ENCODE results near the gene TMEM126B.

- TF ChIP-seq, protein P1, sequence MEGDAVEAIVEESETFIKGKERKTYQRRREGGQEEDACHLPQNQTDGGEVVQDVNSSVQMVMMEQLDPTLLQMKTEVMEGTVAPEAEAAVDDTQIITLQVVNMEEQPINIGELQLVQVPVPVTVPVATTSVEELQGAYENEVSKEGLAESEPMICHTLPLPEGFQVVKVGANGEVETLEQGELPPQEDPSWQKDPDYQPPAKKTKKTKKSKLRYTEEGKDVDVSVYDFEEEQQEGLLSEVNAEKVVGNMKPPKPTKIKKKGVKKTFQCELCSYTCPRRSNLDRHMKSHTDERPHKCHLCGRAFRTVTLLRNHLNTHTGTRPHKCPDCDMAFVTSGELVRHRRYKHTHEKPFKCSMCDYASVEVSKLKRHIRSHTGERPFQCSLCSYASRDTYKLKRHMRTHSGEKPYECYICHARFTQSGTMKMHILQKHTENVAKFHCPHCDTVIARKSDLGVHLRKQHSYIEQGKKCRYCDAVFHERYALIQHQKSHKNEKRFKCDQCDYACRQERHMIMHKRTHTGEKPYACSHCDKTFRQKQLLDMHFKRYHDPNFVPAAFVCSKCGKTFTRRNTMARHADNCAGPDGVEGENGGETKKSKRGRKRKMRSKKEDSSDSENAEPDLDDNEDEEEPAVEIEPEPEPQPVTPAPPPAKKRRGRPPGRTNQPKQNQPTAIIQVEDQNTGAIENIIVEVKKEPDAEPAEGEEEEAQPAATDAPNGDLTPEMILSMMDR (conservative IDR thresholded peaks at IDR 0.05; ENCODE audit: low read length): peak; percentile 90
- TF ChIP-seq EZH2phosphoT487 (IDR thresholded peaks at IDR 0.05; ENCODE audit: borderline replicate concordance, low read depth, low read length): no peak
Measured at GRCh38 chr11:85595285-85595884, 33.0 kb upstream of the TMEM126B start.

Data from OCI-LY7 (cell line).